Activated T-cell treated with anti-CD3 and anti-CD28 coated beads for 1 hour (primary cell): ENCODE results near the gene THAP5.
A peak's percentile ranks its signal among the peaks of the same experiment; 100 is the strongest.
"Not testable (repeated sequence)": the region's sequence is repeated elsewhere in the genome, so short reads cannot be mapped to it uniquely, and the experiment has no call there.

Source experiments
- DNase-seq: peaks from one replicate; pipeline ENCODE4 v3.0.0-alpha.2; 2020; ENCODE audit warnings: low read depth

Gene THAP5

DNA sequence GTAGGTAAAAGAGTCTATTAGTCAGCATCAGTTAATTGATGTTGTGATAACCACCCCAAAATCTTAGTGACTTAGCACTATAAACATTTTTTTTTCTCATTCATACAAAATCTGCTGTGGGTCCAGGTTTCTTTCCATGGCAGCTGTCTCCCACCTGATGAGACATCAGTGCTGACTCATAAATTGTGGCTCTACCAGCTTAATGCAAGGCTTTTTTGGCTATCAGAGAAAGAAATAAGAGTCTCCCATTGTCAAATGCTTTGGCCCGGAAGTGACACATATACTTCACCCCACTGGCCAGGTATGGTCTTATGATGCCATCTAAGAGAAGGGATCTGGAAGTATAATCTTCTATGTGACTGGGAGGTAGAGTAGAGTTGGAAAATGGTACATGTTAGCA lies 14.7 kb upstream of the THAP5 start:
- no peak for DNase-seq

DNA sequence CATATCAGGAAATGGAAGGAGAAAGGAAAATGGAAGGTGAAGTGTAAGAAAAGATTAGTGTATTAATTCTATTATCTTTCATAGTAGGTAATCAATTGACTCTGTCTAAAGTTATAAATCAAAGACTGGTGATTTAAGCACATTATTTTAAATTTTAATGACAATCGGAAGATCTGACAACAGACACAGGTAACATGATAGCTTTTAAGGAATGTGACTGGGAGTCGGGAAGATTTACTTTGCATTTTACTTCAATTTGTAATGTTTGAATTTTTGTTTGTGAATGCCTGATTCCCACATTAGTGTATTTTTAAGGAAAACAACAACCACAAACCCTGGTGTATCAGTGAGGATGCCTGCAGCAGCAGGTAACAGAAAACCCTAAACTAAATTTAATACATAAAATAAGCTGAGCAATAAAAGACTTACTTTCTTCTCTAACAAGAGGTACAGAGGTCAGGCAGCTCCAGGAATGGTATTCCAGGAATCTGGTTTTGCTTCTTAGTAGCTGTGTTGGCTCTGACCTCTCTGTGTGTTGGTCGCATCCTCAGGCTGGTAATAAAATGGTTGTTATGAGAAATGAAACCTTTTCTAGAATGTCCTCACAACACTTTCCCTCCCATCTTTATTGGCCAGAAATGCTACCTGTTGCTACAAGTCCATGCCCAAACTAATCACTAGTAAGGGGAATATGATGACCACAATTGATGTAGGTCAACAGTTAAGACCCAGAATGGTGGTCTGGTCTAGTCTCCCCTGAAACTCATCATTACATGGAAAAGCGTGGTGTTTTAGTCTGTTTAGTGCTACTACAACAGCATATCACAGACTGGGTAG lies 12.4 kb upstream of the THAP5 start:
- DNase-seq: no peak

GRCh38 chr7:108580298-108580697 lies 10.8 kb upstream of the THAP5 start:
- no peak for DNase-seq

- no peak for DNase-seq
Measured at GRCh38 chr7:108578937-108579336, 9.4 kb upstream of the THAP5 start.

- DNase-seq: no peak
Measured at GRCh38 chr7:108576116-108576515, 6.6 kb upstream of the THAP5 start.

GRCh38 chr7:108575156-108575555 lies 5.7 kb upstream of the THAP5 start:
- DNase-seq: no peak

- DNase-seq: no peak
Measured at GRCh38 chr7:108572480-108572879, 3.0 kb upstream of the THAP5 start.

GRCh38 chr7:108570146-108570755 lies 745 bp upstream of the THAP5 start:
- peak; percentile 25 for DNase-seq

- no peak for DNase-seq
Measured at GRCh38 chr7:108568801-108569380, 615 bp downstream of the THAP5 start.

DNA sequence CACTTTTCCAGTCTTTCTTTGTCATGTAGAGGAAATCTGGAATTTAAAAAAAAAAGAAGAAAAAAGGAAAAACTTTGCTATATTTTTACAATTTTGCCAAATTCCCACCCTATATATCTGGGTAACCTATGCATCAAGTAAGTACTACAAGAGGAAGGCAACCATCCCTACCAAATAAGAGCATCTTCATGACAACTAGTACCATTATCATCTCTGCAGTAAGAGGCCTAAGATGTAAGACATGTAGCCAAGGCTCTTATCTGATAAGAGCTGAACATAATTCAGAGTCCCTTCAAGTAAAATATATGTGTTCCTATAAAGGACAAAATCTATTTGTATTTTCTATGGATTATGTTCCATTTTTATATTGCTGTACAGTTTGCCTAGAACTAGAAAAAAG lies 3.5 kb downstream of the THAP5 start:
- no peak for DNase-seq

DNA sequence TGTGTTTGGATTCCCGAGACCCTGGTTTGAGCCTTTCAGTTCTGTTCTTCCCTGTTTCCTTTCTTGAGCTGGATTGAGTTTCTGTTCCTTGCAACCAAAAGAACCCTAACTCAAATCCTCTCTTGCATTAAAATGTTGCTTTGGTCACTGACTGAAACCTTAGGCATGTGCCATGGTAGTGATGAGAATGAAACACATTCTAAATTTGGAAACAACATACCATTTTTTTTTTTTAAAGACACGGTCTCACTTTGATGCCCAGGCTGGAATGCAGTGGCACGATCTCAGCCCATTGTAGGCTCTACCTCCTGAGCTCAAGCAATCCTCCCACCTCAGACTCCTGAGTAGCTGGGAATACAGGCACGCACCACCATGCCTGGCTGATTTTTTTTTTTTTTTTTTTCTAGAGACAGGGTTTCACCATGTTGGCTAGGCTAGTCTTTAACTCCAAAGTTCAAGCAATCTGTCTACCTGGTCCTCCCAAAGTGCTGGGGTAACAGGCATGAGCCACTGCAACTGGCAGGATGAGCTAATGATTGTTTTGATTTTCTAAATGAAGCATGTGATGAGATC lies 8.4 kb downstream of the THAP5 start:
- DNase-seq: no peak

GRCh38 chr7:108559253-108559652 lies 10.3 kb downstream of the THAP5 start:
- DNase-seq: no peak

- no peak for DNase-seq
Measured at GRCh38 chr7:108557617-108558016, 11.9 kb downstream of the THAP5 start.

- DNase-seq: no peak
Measured at GRCh38 chr7:108557191-108557590, 12.3 kb downstream of the THAP5 start.

GRCh38 chr7:108556665-108557064 lies 12.8 kb downstream of the THAP5 start:
- DNase-seq: not testable (repeated sequence)

GRCh38 chr7:108548141-108548896 lies 21.2 kb downstream of the THAP5 start:
- DNase-seq: not testable (repeated sequence)

DNA sequence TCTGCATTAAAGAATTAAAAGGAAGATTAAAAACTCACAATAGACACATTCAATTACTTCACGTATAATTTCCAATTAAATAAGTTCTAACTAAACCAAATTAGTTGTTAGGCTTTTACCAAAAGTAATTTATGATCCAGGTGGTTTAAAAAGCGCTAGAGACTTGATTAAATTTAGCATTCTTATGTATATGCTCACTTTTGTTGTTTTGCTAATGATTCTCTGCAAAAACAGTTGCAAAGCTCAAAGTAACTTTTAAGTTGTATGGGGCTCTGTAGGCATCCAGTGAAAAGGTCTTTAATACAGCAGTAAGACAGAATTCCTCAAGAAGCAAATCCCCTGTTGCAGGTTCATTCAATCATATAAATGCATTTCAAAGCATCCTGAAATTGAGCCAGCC lies 28.0 kb downstream of the THAP5 start:
- no peak for DNase-seq

GRCh38 chr7:108538685-108539084 lies 30.8 kb downstream of the THAP5 start:
- DNase-seq: not testable (repeated sequence)

DNA sequence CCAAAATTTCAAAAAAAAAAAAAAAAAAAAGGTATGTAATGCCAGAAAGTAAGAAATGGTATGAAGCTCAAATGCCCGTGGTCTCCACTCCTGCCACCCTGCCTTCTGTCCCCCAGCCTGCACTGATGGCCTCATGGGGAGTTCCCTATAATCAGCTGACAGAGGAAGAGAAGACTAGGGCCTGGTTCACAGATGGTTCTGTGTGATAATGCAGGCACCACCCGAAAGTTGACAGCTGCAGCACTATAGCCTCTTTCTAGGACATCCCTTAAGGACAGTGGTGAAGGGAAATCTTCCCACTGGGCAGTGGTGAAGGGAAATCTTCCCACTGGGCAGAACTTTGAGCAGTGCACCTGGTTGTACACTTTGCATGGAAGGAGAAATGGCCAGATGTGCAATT lies 31.3 kb downstream of the THAP5 start:
- not testable (repeated sequence) for DNase-seq

DNA sequence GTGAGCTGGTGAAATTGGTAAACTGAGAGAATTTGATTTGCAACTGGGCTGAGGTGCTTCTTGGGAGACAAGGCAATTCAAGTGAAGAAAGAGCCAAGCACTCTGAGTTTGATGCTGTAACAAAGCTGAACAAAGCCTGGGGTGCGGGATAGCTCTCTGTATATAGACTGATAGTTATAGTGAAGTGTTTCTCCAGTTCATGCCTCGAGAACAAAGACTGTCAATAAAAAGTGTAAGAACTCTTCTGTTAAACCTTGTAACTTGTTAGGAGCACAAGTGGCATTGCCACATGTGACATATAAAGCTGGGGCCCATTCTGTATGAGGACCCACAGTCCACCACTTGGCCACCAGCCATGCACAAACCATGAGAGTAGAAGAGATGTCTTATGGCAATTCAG lies 32.3 kb downstream of the THAP5 start:
- DNase-seq: no peak

- no peak for DNase-seq
Measured at GRCh38 chr7:108535744-108536143, 33.8 kb downstream of the THAP5 start.

GRCh38 chr7:108535257-108535656 lies 34.2 kb downstream of the THAP5 start:
- no peak for DNase-seq
